SH-SY5Y (cell line): ENCODE data around the gene MKX.

Experiments
- GATA2 ChIP-seq: IDR thresholded peaks from 2 replicates; pipeline ENCODE4 v1.6.1; 2011; ENCODE audit warnings: mild to moderate bottlenecking, low read depth, low read length
- GATA3 ChIP-seq: IDR thresholded peaks from 2 replicates; pipeline ENCODE4 v1.6.1; 2011; ENCODE audit warnings: low read depth, mild to moderate bottlenecking, low read length, moderate library complexity

GRCh38 chr10:27724287-27724686, 21.3 kb downstream of the MKX start:
- TF ChIP-seq GATA2 (no peak), GATA3 (no peak)
